ENCODE results near the gene KDF1.

DNA sequence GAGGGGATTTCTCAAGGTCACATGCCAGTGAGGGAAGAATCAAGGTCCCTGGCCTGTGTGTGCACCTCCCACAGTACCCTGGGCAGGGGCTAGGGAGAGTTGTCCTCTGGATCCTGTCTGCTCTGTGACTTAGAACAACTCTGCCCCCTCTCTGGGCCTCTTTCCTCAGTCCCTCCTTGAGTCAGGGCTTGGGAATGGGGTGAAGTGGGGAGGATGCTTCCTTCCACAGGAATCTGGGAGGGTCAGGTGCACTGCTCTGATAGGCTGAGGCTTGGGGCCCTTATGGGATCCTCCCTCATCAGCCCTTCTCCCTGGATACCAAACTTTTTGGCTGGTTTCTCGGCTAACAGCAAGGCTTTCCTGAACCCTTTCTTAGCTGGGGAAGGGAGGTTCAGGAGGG, 35.8 kb upstream of the KDF1 start:
- TF ChIP-seq POLR2A (IDR thresholded peaks at IDR 0.05) = no peak
- TF ChIP-seq, protein P1, sequence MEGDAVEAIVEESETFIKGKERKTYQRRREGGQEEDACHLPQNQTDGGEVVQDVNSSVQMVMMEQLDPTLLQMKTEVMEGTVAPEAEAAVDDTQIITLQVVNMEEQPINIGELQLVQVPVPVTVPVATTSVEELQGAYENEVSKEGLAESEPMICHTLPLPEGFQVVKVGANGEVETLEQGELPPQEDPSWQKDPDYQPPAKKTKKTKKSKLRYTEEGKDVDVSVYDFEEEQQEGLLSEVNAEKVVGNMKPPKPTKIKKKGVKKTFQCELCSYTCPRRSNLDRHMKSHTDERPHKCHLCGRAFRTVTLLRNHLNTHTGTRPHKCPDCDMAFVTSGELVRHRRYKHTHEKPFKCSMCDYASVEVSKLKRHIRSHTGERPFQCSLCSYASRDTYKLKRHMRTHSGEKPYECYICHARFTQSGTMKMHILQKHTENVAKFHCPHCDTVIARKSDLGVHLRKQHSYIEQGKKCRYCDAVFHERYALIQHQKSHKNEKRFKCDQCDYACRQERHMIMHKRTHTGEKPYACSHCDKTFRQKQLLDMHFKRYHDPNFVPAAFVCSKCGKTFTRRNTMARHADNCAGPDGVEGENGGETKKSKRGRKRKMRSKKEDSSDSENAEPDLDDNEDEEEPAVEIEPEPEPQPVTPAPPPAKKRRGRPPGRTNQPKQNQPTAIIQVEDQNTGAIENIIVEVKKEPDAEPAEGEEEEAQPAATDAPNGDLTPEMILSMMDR (IDR thresholded peaks at IDR 0.05) = no peak

Measured in right lobe of liver (tissue), 4 donors.